Testis (tissue), 3 donors: ENCODE measurements around the gene GABRB1. TPM values are rescaled to one million over a fixed set of nuclear protein-coding genes. Genes with fewer than 3 reads are reported as not detected.

Source experiments
- DNase-seq: peaks from one replicate; pipeline ENCODE4 v3.0.0-alpha.2; 2019
- H3K27ac ChIP-seq, 2 donors: fragments of 200-600 bp; sonication (generic); one replicate each; pipeline ENCODE4 v1.5.1; 2019
- H3K27me3 ChIP-seq: fragments of 200-600 bp; sonication (generic); one replicate; pipeline ENCODE4 v1.5.1; 2019
- H3K36me3 ChIP-seq: fragments of 200-600 bp; sonication (generic); one replicate; pipeline ENCODE4 v1.5.1; 2017; ENCODE audit warnings: low read depth; ENCODE audit errors: missing control alignments
- H3K4me1 ChIP-seq: fragments of 200-600 bp; sonication (generic); one replicate; pipeline ENCODE4 v1.5.1; 2019
- H3K4me3 ChIP-seq, 2 donors: fragments of 200-600 bp; sonication (generic); one replicate each; pipeline ENCODE4 v1.5.1; 2017 to 2019
- H3K9me3 ChIP-seq: fragments of 200-600 bp; sonication (generic); one replicate; pipeline ENCODE4 v1.5.1; 2017
- POLR2A ChIP-seq: fragments of 450-650 bp; IDR thresholded peaks from one replicate; pipeline ENCODE4 v1.6.1; 2017; ENCODE audit warnings: antibody characterized with exemption, mild to moderate bottlenecking, moderate library complexity
- WGBS, 2 donors: methylation state at CpG; one replicate each; pipeline ENCODE4 v1.1.5; 2018; 5-methylcytosine and 5-hydroxymethylcytosine counted together
- intact Hi-C: fragments of 100-400 bp; cut with DNase I; formaldehyde crosslinking; loops from one replicate; pipeline ENCODE4 v1.15.1; 2023; ENCODE audit warnings: low total_unique reads
- polyA plus RNA-seq: library from polyadenylated mRNA; stranded (reverse); fragments of 350-450 nt; fragmentation: Illumina TruSeq; extraction: RNeasy Lipid Tissue Mini Kit (QIAGEN cat#74804); gene quantifications from one replicate; pipeline ENCODE4 v1.2.3, GENCODE V29; 2014; ENCODE audit warnings: low read depth, low replicate concordance; ENCODE audit not compliant: insufficient read depth
- total RNA-seq, 2 donors: library from RNA; depleted of rRNA; stranded (reverse); fragments of >200 nt; gene quantifications; one replicate each; pipeline ENCODE4 v1.2.3, GENCODE V29; 2016
- TF ChIP-seq, protein P1 (sequence below), 3 experiments: fragments of 450-650 bp in 2 of 3; fragments of 200-600 bp in 1 of 3; sonication (generic) in 1 of 3; IDR thresholded peaks; one replicate each; pipeline ENCODE4 v1.5.1; 2016 to 2019; ENCODE audit warnings: antibody characterized with exemption in 3 of 3, mild to moderate bottlenecking in 2 of 3, moderate library complexity in 1 of 3

The GABRB1 gene
- total and polyA plus RNA-seq, 3 donors from 2014 or later = 0.50 to 0.87 TPM; not detected in 1

DNA sequence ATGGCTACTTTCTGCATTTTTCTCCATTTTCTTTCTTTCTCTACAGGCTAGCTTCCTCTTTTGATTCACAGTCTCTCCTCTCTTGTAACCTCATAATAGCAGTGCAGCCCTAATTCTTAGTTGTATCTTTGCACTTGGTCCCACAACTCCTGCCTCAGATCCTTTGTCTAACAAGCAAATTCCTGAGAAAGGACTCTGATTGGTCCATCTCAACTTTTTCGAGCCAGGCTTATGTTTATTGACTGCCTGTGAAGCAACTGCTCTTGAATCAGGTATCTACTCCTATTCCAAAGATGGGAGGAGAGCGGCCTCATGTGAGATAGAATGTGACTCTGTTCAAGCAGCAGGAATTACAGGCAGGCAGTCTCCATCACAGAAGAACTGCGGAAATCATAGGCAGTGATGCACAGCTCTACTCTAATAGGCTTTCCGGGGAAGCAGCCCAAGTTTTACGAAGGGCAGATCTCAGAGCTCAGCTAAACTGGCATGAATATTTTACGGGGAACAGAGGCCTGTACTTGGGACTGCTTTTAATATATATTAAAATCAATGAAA is 123.5 kb downstream of the GABRB1 start:
- Histone ChIP-seq H3K9me3 (no peaks in the 10 kb centered on the region), H3K4me3 (no peak overlapping the region), H3K36me3 (no peaks in the 10 kb centered on the region), H3K4me1 (no peaks in the 10 kb centered on the region), H3K27ac (no peak overlapping the region), H3K27me3 (no peaks in the 10 kb centered on the region)
- TF ChIP-seq, protein P1, sequence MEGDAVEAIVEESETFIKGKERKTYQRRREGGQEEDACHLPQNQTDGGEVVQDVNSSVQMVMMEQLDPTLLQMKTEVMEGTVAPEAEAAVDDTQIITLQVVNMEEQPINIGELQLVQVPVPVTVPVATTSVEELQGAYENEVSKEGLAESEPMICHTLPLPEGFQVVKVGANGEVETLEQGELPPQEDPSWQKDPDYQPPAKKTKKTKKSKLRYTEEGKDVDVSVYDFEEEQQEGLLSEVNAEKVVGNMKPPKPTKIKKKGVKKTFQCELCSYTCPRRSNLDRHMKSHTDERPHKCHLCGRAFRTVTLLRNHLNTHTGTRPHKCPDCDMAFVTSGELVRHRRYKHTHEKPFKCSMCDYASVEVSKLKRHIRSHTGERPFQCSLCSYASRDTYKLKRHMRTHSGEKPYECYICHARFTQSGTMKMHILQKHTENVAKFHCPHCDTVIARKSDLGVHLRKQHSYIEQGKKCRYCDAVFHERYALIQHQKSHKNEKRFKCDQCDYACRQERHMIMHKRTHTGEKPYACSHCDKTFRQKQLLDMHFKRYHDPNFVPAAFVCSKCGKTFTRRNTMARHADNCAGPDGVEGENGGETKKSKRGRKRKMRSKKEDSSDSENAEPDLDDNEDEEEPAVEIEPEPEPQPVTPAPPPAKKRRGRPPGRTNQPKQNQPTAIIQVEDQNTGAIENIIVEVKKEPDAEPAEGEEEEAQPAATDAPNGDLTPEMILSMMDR (IDR thresholded peaks at IDR 0.05) = no peak
- no peak for TF ChIP-seq POLR2A
- WGBS, 2 donors = 56 to 75% methylated on average over 6 of the region's 6 CpGs
- no peak for DNase-seq
- intact Hi-C loops = no loop called here

GRCh38 chr4:47155919-47156318 is 124.6 kb downstream of the GABRB1 start:
- Histone ChIP-seq H3K9me3 (no peaks in the 10 kb centered on the region), H3K27ac (no peak overlapping the region), H3K4me1 (no peaks in the 10 kb centered on the region), H3K27me3 (no peaks in the 10 kb centered on the region), H3K36me3 (no peaks in the 10 kb centered on the region), H3K4me3 (no peak overlapping the region)
- no peak for TF ChIP-seq POLR2A
- TF ChIP-seq, protein P1 (IDR thresholded peaks at IDR 0.05) = no peak
- no peak for DNase-seq
- WGBS, 2 donors = 81 to 82% methylated on average over 3 of the region's 3 CpGs
- intact Hi-C loops = no loop called here

- intact Hi-C loops = no loop called here
- WGBS, 2 donors = 70 to 74% methylated on average over 3 of the region's 3 CpGs
Measured at GRCh38 chr4:47160095-47160494, 128.7 kb downstream of the GABRB1 start.

GRCh38 chr4:47167081-47168035 is 136.0 kb downstream of the GABRB1 start:
- Histone ChIP-seq H3K4me3 (no peak overlapping the region), H3K9me3 (no peaks in the 10 kb centered on the region), H3K27ac (no peak overlapping the region), H3K4me1 (no peaks in the 10 kb centered on the region), H3K36me3 (no peaks in the 10 kb centered on the region), H3K27me3 (no peaks in the 10 kb centered on the region)
- 74 to 75% methylated on average over 5 of the region's 5 CpGs for WGBS, 2 donors
- DNase-seq = no peak
- intact Hi-C loops = no loop called here
- TF ChIP-seq, protein P1 (IDR thresholded peaks at IDR 0.05) = no peak
- TF ChIP-seq POLR2A = no peak

More at GRCh38 chr4:47160095-47160494, 128.7 kb downstream of the GABRB1 start:
- H3K27me3 ChIP-seq = no peaks in the 10 kb centered on the region
- H3K9me3 ChIP-seq = no peaks in the 10 kb centered on the region
- no peak overlapping the region for H3K27ac ChIP-seq
- no peaks in the 10 kb centered on the region for H3K4me1 ChIP-seq
- no peak overlapping the region for H3K4me3 ChIP-seq
- DNase-seq = no peak
- TF ChIP-seq, protein P1 (IDR thresholded peaks at IDR 0.05) = no peak
- no peak for TF ChIP-seq POLR2A
- no peaks in the 10 kb centered on the region for H3K36me3 ChIP-seq
